Right atrium auricular region (tissue), 2 donors: ENCODE data around the gene TMEM225. TPM values are rescaled to one million over a fixed set of nuclear protein-coding genes. Genes with fewer than 3 reads are reported as not detected.

Source experiments
- DNase-seq: peaks from one replicate; pipeline ENCODE4 v3.0.0-alpha.2; 2019; ENCODE audit warnings: low spot score
- H3K27ac ChIP-seq, 2 donors: fragments of 200-600 bp; sonication (generic); 1 replicate in 1 of 2; 2 replicates in 1 of 2; pipeline ENCODE4 v1.5.1; 2016 to 2019
- H3K27me3 ChIP-seq, 2 donors: fragments of 200-600 bp; sonication (generic); one replicate each; pipeline versions ENCODE4 v1.5.1 to v1.6.0; 2017 to 2019
- H3K36me3 ChIP-seq: fragments of 200-600 bp; sonication (generic); one replicate; pipeline ENCODE4 v1.5.1; 2016
- H3K4me1 ChIP-seq, 2 donors: fragments of 200-600 bp; sonication (generic); one replicate each; pipeline versions ENCODE4 v1.5.1 to v1.6.0; 2017 to 2019
- H3K4me3 ChIP-seq, 2 donors: fragments of 200-600 bp; sonication (generic); 1 replicate in 1 of 2; 2 replicates in 1 of 2; pipeline ENCODE4 v1.5.1; 2017 to 2019; ENCODE audit warnings: mild to moderate bottlenecking in 1 of 2, moderate library complexity in 1 of 2
- H3K9me3 ChIP-seq, 2 donors: fragments of 200-600 bp; sonication (generic); one replicate each; pipeline ENCODE4 v1.5.1; 2019
- CTCF ChIP-seq, 2 donors: fragments of 200-600 bp; sonication (generic); IDR thresholded peaks; one replicate each; pipeline ENCODE4 v1.5.1; 2019; ENCODE audit warnings: antibody characterized with exemption in 2 of 2
- total RNA-seq, 2 donors: library from RNA; depleted of rRNA; stranded (reverse); fragments of >200 nt; gene quantifications; one replicate each; pipeline ENCODE4 v1.1.0, GENCODE V29; 2016

The TMEM225 gene
- total RNA-seq: not detected

DNA sequence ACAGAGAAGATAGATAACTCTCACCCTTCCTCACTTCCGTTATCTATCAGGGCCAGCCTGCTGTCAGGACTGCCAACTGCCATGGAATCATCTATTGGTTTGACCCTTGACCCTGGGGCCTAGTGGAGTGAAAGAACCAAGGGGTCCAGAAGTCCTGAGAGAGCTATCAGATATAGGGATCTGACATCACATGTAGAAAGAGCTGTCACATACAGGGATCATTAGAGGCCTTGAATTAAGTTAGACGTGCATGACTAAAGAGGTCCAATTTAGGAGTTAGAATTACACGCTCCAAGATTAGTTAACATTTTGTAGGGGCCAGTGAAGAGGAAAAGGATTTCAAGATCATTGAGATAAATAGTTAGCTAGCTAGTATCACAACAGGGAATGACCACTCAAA lies at the start of gene TMEM225:
TSS of gene TMEM225 (minus strand) at position 101 of the 400 bp plus-strand sequence. CDS start 245 bp downstream, outside the sequence.
- Histone ChIP-seq H3K27ac (no peak within 1 kb of the TSS), H3K36me3 (no peaks in the 10 kb centered on the region), H3K27me3 (no peaks in the 10 kb centered on the region), H3K9me3 (no peaks in the 10 kb centered on the region), H3K4me1 (no peaks in the 10 kb centered on the region), H3K4me3 (no peak within 1 kb of the TSS)
- no peak for TF ChIP-seq CTCF (IDR thresholded peaks at IDR 0.05)
- no peak for DNase-seq

- no peaks in the 10 kb centered on the region for H3K4me1 ChIP-seq
- H3K4me3 ChIP-seq: no peak overlapping the region
- H3K36me3 ChIP-seq: no peaks in the 10 kb centered on the region
- no peaks in the 10 kb centered on the region for H3K9me3 ChIP-seq
- TF ChIP-seq CTCF (IDR thresholded peaks at IDR 0.05): no peak
- no peaks in the 10 kb centered on the region for H3K27me3 ChIP-seq
- no peak for DNase-seq
- H3K27ac ChIP-seq: no peak overlapping the region
These were observed 38.6 kb upstream of the TMEM225 start for GRCh38 chr11:123924027-123924426.

DNA sequence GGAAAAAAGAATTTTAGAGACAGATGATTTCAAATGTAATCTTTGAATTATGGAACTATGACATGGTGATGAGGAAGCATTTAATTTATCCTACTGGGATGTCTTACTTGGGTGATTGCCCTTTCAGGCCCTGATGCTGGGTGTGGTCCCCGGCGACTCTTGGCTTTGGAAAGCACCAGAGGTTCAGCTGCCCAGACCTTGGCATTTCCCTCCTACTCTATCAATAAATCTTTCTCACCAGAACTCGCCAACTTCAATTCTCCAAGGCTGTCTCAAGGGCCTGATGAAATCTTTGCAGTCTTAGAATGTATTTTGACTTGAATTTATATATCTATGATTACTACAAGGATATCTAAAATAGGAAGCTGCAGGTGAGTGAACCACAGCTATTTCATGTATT lies 35.5 kb upstream of the TMEM225 start:
- Histone ChIP-seq H3K36me3 (no peaks in the 10 kb centered on the region), H3K4me1 (no peaks in the 10 kb centered on the region), H3K4me3 (no peak overlapping the region), H3K27me3 (no peaks in the 10 kb centered on the region), H3K9me3 (no peaks in the 10 kb centered on the region), H3K27ac (no peak overlapping the region)
- no peak for DNase-seq
- TF ChIP-seq CTCF (IDR thresholded peaks at IDR 0.05): no peak

DNA sequence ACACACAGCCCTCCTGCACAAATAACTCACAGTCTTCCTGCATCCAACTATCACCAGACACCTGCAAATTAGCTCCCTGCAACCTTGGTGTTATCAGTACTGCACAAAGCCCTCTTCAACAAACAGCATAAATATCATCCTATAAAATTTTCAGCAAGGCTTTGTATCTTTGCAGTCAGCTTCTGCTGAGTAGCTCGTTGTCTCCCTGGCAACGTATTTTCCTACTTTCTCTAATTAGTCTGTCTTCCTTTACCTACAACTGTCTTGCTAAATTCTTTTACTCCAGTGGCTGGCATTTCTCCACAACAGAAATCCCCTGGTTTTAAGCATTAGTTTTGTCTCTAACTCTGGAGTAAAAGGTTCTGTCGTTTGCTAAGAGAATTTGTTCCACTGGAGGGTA lies 20.4 kb upstream of the TMEM225 start:
- TF ChIP-seq CTCF (IDR thresholded peaks at IDR 0.05): no peak
- no peak overlapping the region for H3K27ac ChIP-seq
- H3K9me3 ChIP-seq: no peaks in the 10 kb centered on the region
- no peak overlapping the region for H3K4me3 ChIP-seq
- H3K4me1 ChIP-seq: no peaks in the 10 kb centered on the region
- H3K36me3 ChIP-seq: no peaks in the 10 kb centered on the region
- no peak for DNase-seq
- H3K27me3 ChIP-seq: no peaks in the 10 kb centered on the region

- TF ChIP-seq CTCF (IDR thresholded peaks at IDR 0.05): no peak
- no peaks in the 10 kb centered on the region for H3K9me3 ChIP-seq
- H3K4me1 ChIP-seq: no peaks in the 10 kb centered on the region
- H3K27ac ChIP-seq: no peak overlapping the region
- DNase-seq: no peak
- H3K36me3 ChIP-seq: no peaks in the 10 kb centered on the region
- H3K4me3 ChIP-seq: no peak overlapping the region
- H3K27me3 ChIP-seq: no peaks in the 10 kb centered on the region
These were observed 19.5 kb upstream of the TMEM225 start for GRCh38 chr11:123904932-123905331.

- Histone ChIP-seq H3K4me1 (no peaks in the 10 kb centered on the region), H3K27me3 (no peaks in the 10 kb centered on the region), H3K4me3 (no peak overlapping the region), H3K9me3 (no peaks in the 10 kb centered on the region), H3K27ac (no peak overlapping the region), H3K36me3 (no peaks in the 10 kb centered on the region)
- no peak for TF ChIP-seq CTCF (IDR thresholded peaks at IDR 0.05)
- no peak for DNase-seq
These were observed 18.5 kb upstream of the TMEM225 start for GRCh38 chr11:123903932-123904331.
